ENCODE measurements around the gene EVA1A. TPM values are rescaled to one million over a fixed set of nuclear protein-coding genes. Genes with fewer than 3 reads are reported as not detected.

Gene EVA1A
- 2.3 TPM for total RNA-seq

GRCh38 chr2:75560768-75561565 lies at the start of gene EVA1A:
Gene EVA1A, minus strand, starts transcription at chr2:75560939. Its CDS starts 42,799 bp downstream, at chr2:75518140.
- DNase-seq (ENCODE audit: low spot score), result no peak

- DNase-seq (ENCODE audit: low spot score), result no peak
Measured at GRCh38 chr2:75609937-75610508, 49.3 kb upstream of the EVA1A start.

GRCh38 chr2:75609334-75609689 lies 48.6 kb upstream of the EVA1A start:
- no peak for DNase-seq (ENCODE audit: low spot score)

- peak; percentile 55 for DNase-seq (ENCODE audit: low spot score)
Measured at GRCh38 chr2:75608684-75609333, 48.1 kb upstream of the EVA1A start.

- no peak for DNase-seq (ENCODE audit: low spot score)
Measured at GRCh38 chr2:75607988-75608683, 47.4 kb upstream of the EVA1A start.

- no peak for DNase-seq (ENCODE audit: low spot score)
Measured at GRCh38 chr2:75607400-75607798, 46.7 kb upstream of the EVA1A start.

GRCh38 chr2:75606761-75607399 lies 46.1 kb upstream of the EVA1A start:
- DNase-seq (ENCODE audit: low spot score), result no peak

- DNase-seq (ENCODE audit: low spot score), result no peak
Measured at GRCh38 chr2:75605770-75606529, 45.2 kb upstream of the EVA1A start.

- no peak for DNase-seq (ENCODE audit: low spot score)
Measured at GRCh38 chr2:75604484-75604883, 43.7 kb upstream of the EVA1A start.

GRCh38 chr2:75603477-75603876 lies 42.7 kb upstream of the EVA1A start:
- DNase-seq (ENCODE audit: low spot score), result no peak

- no peak for DNase-seq (ENCODE audit: low spot score)
Measured at GRCh38 chr2:75602724-75603342, 42.1 kb upstream of the EVA1A start.

GRCh38 chr2:75600461-75601011 lies 39.8 kb upstream of the EVA1A start:
- no peak for DNase-seq (ENCODE audit: low spot score)

- no peak for DNase-seq (ENCODE audit: low spot score)
Measured at GRCh38 chr2:75598589-75599155, 37.9 kb upstream of the EVA1A start.

- no peak for DNase-seq (ENCODE audit: low spot score)
Measured at GRCh38 chr2:75597949-75598348, 37.2 kb upstream of the EVA1A start.

- DNase-seq (ENCODE audit: low spot score), result no peak
Measured at GRCh38 chr2:75596784-75597183, 36.0 kb upstream of the EVA1A start.

GRCh38 chr2:75595541-75596395 lies 35.0 kb upstream of the EVA1A start:
- no peak for DNase-seq (ENCODE audit: low spot score)

- no peak for DNase-seq (ENCODE audit: low spot score)
Measured at GRCh38 chr2:75594596-75594995, 33.9 kb upstream of the EVA1A start.

- no peak for DNase-seq (ENCODE audit: low spot score)
Measured at GRCh38 chr2:75592888-75593287, 32.1 kb upstream of the EVA1A start.

- no peak for DNase-seq (ENCODE audit: low spot score)
Measured at GRCh38 chr2:75592030-75592429, 31.3 kb upstream of the EVA1A start.
